Upper lobe of right lung (tissue), 1 donor: Measurements from ENCODE around the gene SLC15A3. TPM values are rescaled to one million over a fixed set of nuclear protein-coding genes. Genes with fewer than 3 reads are reported as not detected.

Source experiments
- ATAC-seq: fragments of 200-7000 bp; cut with Tn5 transposase; one replicate; pipeline ENCODE4 v1.9.1; 2020; ENCODE audit warnings: mild to moderate bottlenecking, moderate library complexity
- DNase-seq: peaks from one replicate; pipeline ENCODE4 v3.0.0-alpha.2; 2020
- H3K27ac ChIP-seq: fragments of 200-600 bp; one replicate; pipeline ENCODE4 v1.8.0; 2022
- H3K27me3 ChIP-seq: fragments of 200-600 bp; one replicate; pipeline ENCODE4 v1.8.0; 2022; ENCODE audit warnings: mild to moderate bottlenecking
- H3K36me3 ChIP-seq: fragments of 200-600 bp; one replicate; pipeline ENCODE4 v1.8.0; 2022
- H3K4me1 ChIP-seq: fragments of 200-600 bp; one replicate; pipeline ENCODE4 v1.8.0; 2022
- H3K4me3 ChIP-seq: fragments of 200-600 bp; one replicate; pipeline ENCODE4 v1.8.0; 2022; ENCODE audit warnings: mild to moderate bottlenecking
- H3K9me3 ChIP-seq: fragments of 200-600 bp; one replicate; pipeline ENCODE4 v1.8.0; 2022
- CTCF ChIP-seq: fragments of 200-600 bp; IDR thresholded peaks from one replicate; pipeline ENCODE4 v1.8.0; 2022; ENCODE audit warnings: antibody characterized with exemption
- intact Hi-C: fragments of 100-400 bp; cut with DNase I; formaldehyde crosslinking; loops from one replicate; pipeline ENCODE4 v1.11.0; 2022
- total RNA-seq: library from RNA; stranded (reverse); fragmentation: NEBNext Ultra II Directional; extraction: Animal tissue kit (Norgen Biotek cat#: 25700); gene quantifications from one replicate; pipeline ENCODE4 v1.2.1, GENCODE V29; 2021
- donor health status: DM: no; HTN: yes; CAD: no; lungs with severe emphysema.

SLC15A3 gene
- total RNA-seq, 1 donor from 2014 or later, result 139 TPM

GRCh38 chr11:60957188-60957587 is 5.2 kb upstream of the SLC15A3 start:
- intact Hi-C loops, result no loop called here

GRCh38 chr11:60955571-60955970 is 3.6 kb upstream of the SLC15A3 start:
- Histone ChIP-seq H3K4me1 (peaks cover 13% of the 10 kb centered on the region), H3K9me3 (no peaks in the 10 kb centered on the region), H3K36me3 (no peaks in the 10 kb centered on the region), H3K4me3 (no peak overlapping the region), H3K27ac (no peak overlapping the region), H3K27me3 (no peaks in the 10 kb centered on the region)
- intact Hi-C loops, result no loop called here
- DNase-seq (no peak), ATAC-seq (no peak)
- TF ChIP-seq CTCF, result no peak

More at GRCh38 chr11:60957188-60957587, 5.2 kb upstream of the SLC15A3 start:
- H3K27ac ChIP-seq, result no peak overlapping the region
- no peak for DNase-seq
- H3K4me1 ChIP-seq, result peaks cover 9% of the 10 kb centered on the region
- H3K9me3 ChIP-seq, result no peaks in the 10 kb centered on the region
- no peaks in the 10 kb centered on the region for H3K27me3 ChIP-seq
- TF ChIP-seq CTCF, result no peak
- no peak overlapping the region for H3K4me3 ChIP-seq
- no peaks in the 10 kb centered on the region for H3K36me3 ChIP-seq
- ATAC-seq, result no peak

GRCh38 chr11:60954421-60954820 is 2.4 kb upstream of the SLC15A3 start:
- no peak for TF ChIP-seq CTCF
- intact Hi-C loops, result no loop called here
- H3K4me1 ChIP-seq, result peaks cover 23% of the 10 kb centered on the region
- H3K36me3 ChIP-seq, result no peaks in the 10 kb centered on the region
- no peaks in the 10 kb centered on the region for H3K9me3 ChIP-seq
- peak overlapping the region; percentile 90 for H3K27ac ChIP-seq
- ATAC-seq (peak; percentile 56), DNase-seq (no peak)
- H3K4me3 ChIP-seq, result no peak overlapping the region
- H3K27me3 ChIP-seq, result no peaks in the 10 kb centered on the region

- ATAC-seq (peak; percentile 15), DNase-seq (no peak)
- Histone ChIP-seq H3K27me3 (no peaks in the 10 kb centered on the region), H3K36me3 (no peaks in the 10 kb centered on the region), H3K27ac (peak overlapping the region; percentile 90), H3K4me3 (no peak overlapping the region), H3K4me1 (peaks cover 23% of the 10 kb centered on the region), H3K9me3 (no peaks in the 10 kb centered on the region)
- no peak for TF ChIP-seq CTCF
- intact Hi-C loops, result no loop called here
Measured at GRCh38 chr11:60953781-60954180, 1.8 kb upstream of the SLC15A3 start.

GRCh38 chr11:60952742-60953170 is 780 bp upstream of the SLC15A3 start:
- Histone ChIP-seq H3K4me1 (peaks cover 23% of the 10 kb centered on the region), H3K27ac (peak overlapping the region; percentile 90)

More at GRCh38 chr11:60952742-60953170, 780 bp upstream of the SLC15A3 start:
- intact Hi-C loops, result no loop called here
- Histone ChIP-seq H3K4me3 (peak overlapping the region; percentile 62), H3K27me3 (no peaks in the 10 kb centered on the region), H3K9me3 (no peaks in the 10 kb centered on the region), H3K36me3 (no peaks in the 10 kb centered on the region)
- ATAC-seq (no peak), DNase-seq (no peak)
- TF ChIP-seq CTCF, result no peak
